Motor neuron (in vitro differentiated cells): ENCODE data around the gene ABT1. TPM values are rescaled to one million over a fixed set of nuclear protein-coding genes. Genes with fewer than 3 reads are reported as not detected.
A peak's percentile ranks its signal among the peaks of the same experiment; 100 is the strongest.

Source experiments
- ATAC-seq, 8 experiments: fragments of 200-7000 bp; cut with Tn5 transposase; replicated peaks in 6 of 8; 2 replicates each; pipeline ENCODE4 v1.8.0; 2021; ENCODE audit warnings: mild to moderate bottlenecking in 8 of 8, moderate library complexity in 8 of 8
- H3K27ac ChIP-seq, 2 donors: fragments of 250-450 bp; sonication (Bioruptor Pico); 2 replicates each; pipeline ENCODE4 v1.9.0; 2021; ENCODE audit warnings: antibody characterized with exemption in 2 of 2, mild to moderate bottlenecking in 2 of 2, moderate library complexity in 1 of 2
- H3K4me1 ChIP-seq, 2 donors: fragments of 250-450 bp; sonication (Bioruptor Pico); replicated peaks in 1 of 2; 2 replicates each; pipeline ENCODE4 v1.6.1; 2021; ENCODE audit warnings: antibody characterized with exemption in 2 of 2, mild to moderate bottlenecking in 2 of 2, moderate library complexity in 1 of 2
- H3K4me3 ChIP-seq, 5 donors: fragments of 250-450 bp; sonication (Bioruptor Pico); 2 replicates each; pipeline ENCODE4 v1.9.0; 2021; ENCODE audit warnings: antibody characterized with exemption in 5 of 5, mild to moderate bottlenecking in 5 of 5, moderate library complexity in 4 of 5
- WGBS, 10 experiments: fragments of 450-650 bp; shearing (Covaris generic); methylation state at CpG; one replicate each; pipeline ENCODE4 v1.0.0; 2022; 5-methylcytosine and 5-hydroxymethylcytosine counted together
- in situ Hi-C, 9 experiments: fragments of 400-800 bp; cut with MboI; loops; one replicate each; pipeline ENCODE4 v1.15.0; 2021; ENCODE audit warnings: low sequenced_read_pairs in 9 of 9, low pct_unique_long_range_greater_than_20kb in 2 of 9; ENCODE audit not compliant: unreplicated experiment in 9 of 9
- total RNA-seq, 8 experiments: library from RNA; unstranded; fragments of 300-600 nt; gene quantifications; 2 replicates each; pipeline versions ENCODE4 v1.2.3 to v1.2.4, GENCODE V29; 2022

The ABT1 gene
- total RNA-seq, 8 experiments from 2014 or later: 11.7 to 23.1 (median 16.5) TPM

DNA sequence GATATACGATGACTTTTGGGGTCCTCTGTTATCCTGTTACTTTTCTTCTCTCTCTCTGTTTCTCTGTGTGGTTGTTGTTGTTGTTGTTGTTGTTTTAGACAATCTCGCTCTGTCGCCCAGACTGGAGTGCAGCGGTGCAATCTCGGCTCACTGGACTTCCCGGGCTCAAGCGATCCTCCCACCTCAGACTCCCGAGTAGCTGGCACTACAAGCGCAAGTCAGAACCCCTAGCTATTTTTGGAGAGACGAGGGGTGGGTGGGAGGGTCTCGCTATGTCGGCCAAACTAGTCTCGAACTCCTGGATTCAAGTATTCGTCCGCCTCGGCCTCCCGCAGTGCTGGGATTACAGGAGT, 19.1 kb upstream of the ABT1 start:
- in situ Hi-C loops: loop anchor here in 1 of 9 experiments (25.0 kb wide), 1 partner anchor 240 kb away; no protein-coding TSS in a partner anchor
- 0% methylated on average over 1 to 4 of the region's 17 CpGs; no CpG with 5 or more reads in 7 of the 10 experiments for WGBS, 10 experiments
- ATAC-seq: no peak
- H3K4me1 ChIP-seq: no peaks in the 10 kb centered on the region
- no peak overlapping the region for H3K27ac ChIP-seq
- H3K4me3 ChIP-seq: peak overlapping the region in 1 of 5 donors; percentile 20

DNA sequence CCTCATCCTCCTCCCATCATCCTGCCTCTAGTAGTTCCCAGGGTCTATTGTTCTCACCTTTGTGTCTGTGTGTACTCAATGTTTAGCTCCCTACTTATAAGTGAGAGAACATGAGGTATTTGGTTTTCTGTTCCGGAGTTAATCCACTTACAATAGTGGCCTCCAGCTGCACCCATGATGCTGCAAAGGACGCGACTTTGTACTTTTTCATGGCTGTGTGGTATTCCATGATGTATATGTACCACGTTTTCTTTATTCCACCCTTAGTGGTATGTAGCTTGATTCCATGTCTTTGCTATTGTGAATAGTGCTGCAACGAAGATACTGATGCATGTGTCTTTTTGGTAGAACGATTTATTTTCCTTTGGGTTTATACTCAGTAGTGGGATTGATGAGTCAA, 18.5 kb upstream of the ABT1 start:
- Histone ChIP-seq H3K4me1 (no peaks in the 10 kb centered on the region), H3K27ac (no peak overlapping the region), H3K4me3 (no peak overlapping the region)
- no peak for ATAC-seq
- WGBS, 10 experiments: 67 to 100% (median 89%) methylated on average over 1 to 6 of the region's 6 CpGs
- in situ Hi-C loops: loop anchor here in 1 of 9 experiments (25.0 kb wide), 1 partner anchor 241 kb away; no protein-coding TSS in a partner anchor

DNA sequence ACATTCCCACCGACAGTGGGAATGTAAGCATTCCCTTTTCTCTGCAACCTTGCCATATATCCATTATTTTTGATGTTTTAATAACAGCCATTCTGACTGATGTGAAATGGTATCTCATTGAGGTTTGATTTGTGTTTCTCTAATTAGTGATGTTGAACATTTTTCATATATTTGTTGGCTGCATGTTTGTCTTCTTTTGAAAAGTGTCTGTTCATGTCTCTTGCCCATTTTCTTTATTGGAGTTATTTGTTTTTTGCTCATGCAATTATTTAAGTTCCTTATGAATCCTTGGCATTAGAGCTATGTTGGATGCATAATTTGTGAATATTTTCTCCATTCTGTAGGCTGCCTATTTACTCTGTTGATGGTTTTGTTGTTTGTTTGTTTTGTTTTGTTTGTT, 18.0 kb upstream of the ABT1 start:
- no peak for ATAC-seq
- WGBS, 10 experiments: 73 to 100% (median 100%) methylated on average over 1 of the region's 1 CpG; no CpG with 5 or more reads in 1 of the 10 experiments
- Histone ChIP-seq H3K27ac (no peak overlapping the region), H3K4me3 (no peak overlapping the region), H3K4me1 (no peaks in the 10 kb centered on the region)
- in situ Hi-C loops: loop anchor here in 1 of 9 experiments (25.0 kb wide), 1 partner anchor 241 kb away; no protein-coding TSS in a partner anchor

DNA sequence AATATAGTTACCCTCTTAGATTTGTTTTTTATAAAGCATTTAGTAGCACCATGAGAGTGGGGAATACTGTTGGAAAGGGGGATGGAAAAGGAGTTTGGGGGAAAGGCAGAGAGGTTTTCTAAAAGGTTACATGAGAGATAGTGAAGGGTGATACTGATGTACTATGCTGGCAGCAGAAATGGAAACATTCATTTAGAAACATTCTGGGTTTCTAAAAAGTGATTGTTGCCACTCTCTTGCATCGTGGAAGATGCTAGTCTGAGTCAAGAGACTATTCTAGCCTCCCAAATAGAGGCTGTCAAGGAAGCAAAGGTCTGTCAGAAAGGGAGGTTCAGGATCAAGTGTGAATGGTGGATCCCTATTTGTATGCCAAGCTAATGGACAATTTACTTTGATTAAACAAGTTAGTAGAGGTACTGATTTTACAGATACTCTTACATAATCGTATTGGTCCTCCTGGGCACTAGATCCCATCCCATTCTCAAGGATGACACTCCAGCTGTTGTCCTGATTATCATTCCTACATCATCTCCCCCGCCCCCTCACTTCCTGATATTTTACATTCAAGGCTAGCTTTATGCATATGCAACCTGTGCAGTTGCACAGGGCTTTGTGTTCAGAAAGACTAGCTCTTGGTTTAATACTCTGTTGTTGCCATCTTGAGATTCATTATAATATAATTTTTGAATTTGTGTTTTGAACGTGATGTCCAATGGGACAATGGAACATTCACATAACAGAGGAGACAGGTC, 15.4 kb upstream of the ABT1 start:
- H3K4me3 ChIP-seq: no peak overlapping the region
- ATAC-seq: no peak
- in situ Hi-C loops: loop anchor here in 1 of 9 experiments (25.0 kb wide), 1 partner anchor 244 kb away; no protein-coding TSS in a partner anchor
- WGBS, 10 experiments: 26 to 75% (median 41%) methylated on average over 1 to 4 of the region's 4 CpGs
- H3K27ac ChIP-seq: no peak overlapping the region
- no peaks in the 10 kb centered on the region for H3K4me1 ChIP-seq

DNA sequence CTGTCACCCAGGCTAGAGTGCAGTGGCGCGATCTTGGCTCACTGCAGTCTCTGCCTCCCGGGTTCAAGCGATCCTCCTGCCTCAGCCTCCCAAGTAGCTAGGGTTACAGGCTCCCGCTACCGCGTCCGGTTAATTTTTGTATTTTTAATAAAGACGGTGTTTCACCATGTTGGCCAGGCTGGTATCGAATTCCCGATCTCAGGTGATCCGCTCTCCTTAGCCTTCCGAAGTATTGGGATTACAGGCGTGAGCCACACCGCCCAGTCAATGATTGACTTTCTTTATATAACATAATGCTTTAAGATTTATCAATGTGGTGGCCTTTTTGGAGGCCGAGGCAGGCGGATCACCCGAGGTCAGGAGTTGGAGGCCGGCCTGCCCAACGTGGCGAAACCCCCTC, 7.8 kb upstream of the ABT1 start:
- Histone ChIP-seq H3K27ac (no peak overlapping the region), H3K4me1 (no peaks in the 10 kb centered on the region), H3K4me3 (no peak overlapping the region)
- 67 to 100% (median 92%) methylated on average over 1 to 19 of the region's 21 CpGs; no CpG with 5 or more reads in 1 of the 10 experiments for WGBS, 10 experiments
- no peak for ATAC-seq
- in situ Hi-C loops: loop anchor here in 1 of 9 experiments (25.0 kb wide), 1 partner anchor 252 kb away; no protein-coding TSS in a partner anchor

DNA sequence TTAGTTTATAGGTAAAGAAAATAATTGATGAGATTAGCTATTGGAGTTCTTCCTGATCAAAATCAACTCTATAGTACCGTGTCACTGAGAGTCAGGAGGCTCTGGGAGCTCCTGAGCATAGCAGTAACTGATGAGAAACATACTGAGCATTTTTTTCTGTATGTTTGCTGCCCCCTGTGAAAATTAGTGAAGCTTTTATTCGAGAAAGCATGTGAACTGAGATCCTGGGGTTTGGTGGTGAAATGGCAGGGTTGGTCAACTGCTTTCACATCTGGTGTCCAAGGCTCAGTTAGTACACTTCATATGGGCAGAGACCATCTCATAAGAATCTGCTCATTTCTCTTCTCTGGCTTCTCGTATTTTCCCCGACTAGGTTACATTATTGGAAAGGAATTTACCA, 4.1 kb upstream of the ABT1 start:
- Histone ChIP-seq H3K4me3 (no peak overlapping the region), H3K27ac (no peak overlapping the region), H3K4me1 (peaks cover 0 to under 1% of the 10 kb centered on the region in 2 donors)
- no peak for ATAC-seq
- WGBS, 10 experiments: 18 to 100% (median 46%) methylated on average over 1 to 4 of the region's 4 CpGs; no CpG with 5 or more reads in 2 of the 10 experiments
- in situ Hi-C loops: loop anchor here in 1 of 9 experiments (25.0 kb wide), 1 partner anchor 255 kb away; no protein-coding TSS in a partner anchor

DNA sequence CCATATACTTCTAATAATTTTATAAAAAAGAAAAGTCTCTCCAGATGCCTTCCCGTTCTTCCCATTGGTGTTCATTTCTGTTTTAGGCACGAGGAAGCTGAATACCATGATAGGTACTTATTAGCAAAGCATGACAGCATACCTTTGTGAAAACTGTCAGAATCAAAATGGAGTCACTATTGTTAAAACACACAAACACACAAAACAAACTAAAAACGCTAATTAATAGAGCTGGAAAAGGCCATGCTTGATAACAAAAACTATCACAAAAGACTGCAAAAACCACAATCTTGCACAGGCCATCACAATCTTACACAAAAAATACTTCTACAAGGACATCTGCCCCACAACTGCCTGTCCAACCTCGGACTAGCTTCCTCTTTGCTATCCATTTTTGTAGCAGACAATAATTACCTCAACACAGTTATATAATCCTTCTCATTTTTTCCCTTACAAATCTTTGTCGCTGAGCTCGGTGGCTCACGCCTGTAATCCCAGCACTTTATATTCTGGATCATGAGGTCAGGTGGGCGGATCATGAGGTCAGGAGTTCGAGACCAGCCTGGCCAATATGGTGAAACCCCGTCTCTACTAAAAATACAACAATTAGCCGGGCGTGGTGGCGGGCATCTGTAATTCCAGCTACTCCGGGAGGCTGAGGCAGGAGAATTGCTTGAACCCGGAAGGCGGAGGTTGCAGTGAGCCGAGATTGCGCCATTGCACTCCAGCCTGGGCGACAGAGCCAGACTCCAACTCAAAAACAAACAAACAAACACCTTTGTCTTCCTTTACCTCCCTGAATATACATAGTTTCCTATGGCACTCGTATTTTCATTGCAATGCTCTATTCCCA, 3.2 kb upstream of the ABT1 start:
- WGBS, 10 experiments: 27 to 80% (median 54%) methylated on average over 2 to 18 of the region's 20 CpGs; no CpG with 5 or more reads in 1 of the 10 experiments
- Histone ChIP-seq H3K4me3 (no peak overlapping the region), H3K4me1 (peaks cover 0 to 4% of the 10 kb centered on the region in 2 donors), H3K27ac (no peak overlapping the region)
- in situ Hi-C loops: loop anchor here in 1 of 9 experiments (25.0 kb wide), 1 partner anchor 256 kb away; no protein-coding TSS in a partner anchor
- no peak for ATAC-seq

DNA sequence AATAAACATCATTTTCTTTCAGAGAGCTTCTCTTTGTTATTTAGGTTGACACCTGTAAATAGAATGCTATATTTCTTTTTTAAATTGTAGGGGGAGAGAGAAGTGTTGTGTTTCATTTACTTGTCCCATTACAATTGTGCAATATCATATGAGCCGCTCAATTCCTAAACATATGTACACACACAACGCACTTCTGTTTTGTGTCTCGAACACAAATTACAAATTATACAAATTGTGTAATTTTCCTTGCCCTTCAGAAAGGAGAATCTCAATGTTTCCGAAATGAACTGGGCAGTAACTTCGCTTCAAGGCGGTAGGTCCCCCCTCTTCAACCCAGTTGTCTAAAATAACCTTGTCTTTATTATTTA, 2.6 kb upstream of the ABT1 start:
- in situ Hi-C loops: loop anchor here in 1 of 9 experiments (25.0 kb wide), 1 partner anchor 257 kb away; no protein-coding TSS in a partner anchor
- Histone ChIP-seq H3K4me3 (no peak overlapping the region), H3K4me1 (peaks cover 0 to 4% of the 10 kb centered on the region in 2 donors), H3K27ac (no peak overlapping the region)
- 11 to 94% (median 49%) methylated on average over 3 to 6 of the region's 6 CpGs for WGBS, 10 experiments
- ATAC-seq: no peak

DNA sequence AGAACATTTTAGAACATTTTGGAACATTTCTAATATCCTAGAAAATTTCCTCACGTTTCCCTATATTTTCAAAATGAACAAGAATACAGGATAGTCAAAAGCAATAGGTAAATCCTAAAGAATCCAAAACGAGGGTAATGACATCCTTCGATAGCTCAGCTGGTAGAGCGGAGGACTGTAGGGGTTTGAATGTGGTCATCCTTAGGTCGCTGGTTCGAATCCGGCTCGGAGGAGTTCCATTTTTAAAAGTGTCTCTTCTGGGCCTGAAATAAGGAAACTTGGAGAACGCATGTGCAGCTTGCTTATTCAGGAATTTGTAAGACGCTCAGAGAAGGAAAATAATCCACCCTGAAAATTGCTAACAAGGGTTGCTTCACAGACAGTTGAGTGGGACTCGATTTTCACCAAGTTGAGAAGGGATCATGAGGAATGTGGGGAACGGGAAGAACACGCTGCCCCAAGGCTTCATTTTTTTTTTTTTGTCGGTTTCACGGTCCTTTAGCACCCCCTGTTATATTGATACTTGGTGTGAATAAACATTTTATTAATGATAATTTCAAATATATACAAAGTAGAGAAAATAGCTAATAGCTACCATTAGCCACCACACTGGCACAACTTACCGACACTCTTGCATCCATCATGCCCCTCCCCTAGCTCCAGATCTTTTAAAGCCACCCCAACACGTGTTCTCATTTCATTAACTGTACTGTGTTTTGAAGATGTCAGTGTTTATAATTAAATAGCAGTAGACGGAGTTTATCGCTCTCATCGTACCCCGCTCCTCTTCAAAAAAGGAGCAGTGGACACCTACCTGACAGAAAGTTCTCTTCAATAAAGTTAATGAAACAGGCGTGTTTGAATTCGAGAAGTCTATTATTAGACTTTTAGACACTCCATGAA, 1.8 kb upstream of the ABT1 start:
- in situ Hi-C loops: loop anchor here in 1 of 9 experiments (25.0 kb wide), 1 partner anchor 258 kb away; no protein-coding TSS in a partner anchor
- Histone ChIP-seq H3K4me3 (peak overlapping the region in 4 of 5 donors; percentile 65 to 90 (median 77)), H3K4me1 (peaks cover 0 to 4% of the 10 kb centered on the region in 2 donors), H3K27ac (no peak overlapping the region)
- WGBS, 10 experiments: 1 to 44% (median 29%) methylated on average over 7 to 23 of the region's 23 CpGs
- ATAC-seq: peak in 6 of 8 experiments; percentile 5 to 51 (median 26)

DNA sequence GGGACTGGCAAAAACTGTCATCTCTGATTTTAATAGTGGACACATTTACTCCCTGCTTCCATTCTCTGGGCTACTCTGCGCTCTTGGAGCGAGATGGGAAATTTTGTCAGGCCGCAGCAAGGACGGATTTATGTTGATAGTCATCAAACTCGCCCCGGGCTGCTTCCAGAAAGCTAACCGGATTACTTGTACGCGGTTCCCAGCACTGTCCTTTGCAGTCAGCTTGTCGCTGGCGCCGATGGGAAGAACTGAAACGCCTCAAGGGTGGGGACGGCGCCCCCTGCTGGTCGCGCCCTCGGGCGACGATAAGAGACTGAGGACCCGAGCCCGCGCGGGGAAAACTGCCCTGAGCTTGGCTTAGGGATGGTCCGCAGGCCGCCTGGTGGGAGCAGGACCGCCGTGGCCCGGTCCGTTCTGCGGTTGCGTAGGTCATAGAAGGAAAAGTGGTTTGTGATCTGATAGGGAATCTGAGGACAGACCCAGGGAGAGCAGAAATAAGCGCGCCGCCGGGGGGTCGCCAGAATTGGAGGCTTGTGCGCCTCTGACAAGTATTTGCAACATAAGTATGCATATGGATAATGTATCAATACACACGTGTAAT, 984 bp upstream of the ABT1 start:
- peak; percentile 54 to 85 (median 83) for ATAC-seq
- H3K4me1 ChIP-seq: peaks cover 0 to 4% of the 10 kb centered on the region in 2 donors
- H3K4me3 ChIP-seq: peak overlapping the region; percentile 65 to 90 (median 72)
- in situ Hi-C loops: loop anchor here in 1 of 9 experiments (25.0 kb wide), 1 partner anchor 258 kb away; no protein-coding TSS in a partner anchor
- peak overlapping the region in 1 of 2 donors; percentile 23 for H3K27ac ChIP-seq
- 0 to 3% (median 0%) methylated on average over 1 to 18 of the region's 39 CpGs; no CpG with 5 or more reads in 3 of the 10 experiments for WGBS, 10 experiments

DNA sequence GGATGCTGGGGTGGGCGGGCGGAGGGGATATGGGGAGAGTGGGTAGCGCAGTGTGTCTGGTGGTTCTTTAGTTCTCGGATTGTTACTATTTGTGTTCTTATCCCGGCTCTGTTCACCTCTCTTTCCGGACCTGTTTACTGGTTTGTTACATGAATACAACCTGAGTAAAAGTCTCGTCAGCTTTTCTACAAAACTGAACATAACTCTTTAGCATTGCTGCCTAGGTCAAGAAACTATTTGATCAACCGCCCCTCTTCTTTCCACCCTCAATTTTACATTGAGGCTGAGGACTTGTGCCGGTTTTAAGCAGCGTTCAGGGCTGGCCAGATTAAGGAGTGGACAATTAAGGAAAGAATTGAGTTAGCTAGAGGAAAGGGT, 625 bp downstream of the ABT1 start:
- ATAC-seq: no peak
- Histone ChIP-seq H3K4me1 (peaks cover 0 to 4% of the 10 kb centered on the region in 2 donors), H3K4me3 (peak overlapping the region; percentile 65 to 90 (median 72)), H3K27ac (peak overlapping the region; percentile 73 to 82)
- in situ Hi-C loops: loop anchor here in 1 of 9 experiments (25.0 kb wide), 1 partner anchor 260 kb away; no protein-coding TSS in a partner anchor
- 0 to 11% (median 0%) methylated on average over 2 to 7 of the region's 10 CpGs; no CpG with 5 or more reads in 5 of the 10 experiments for WGBS, 10 experiments
